ENCODE measurements around the gene TNRC18. TPM values are rescaled to one million over a fixed set of nuclear protein-coding genes. Genes with fewer than 3 reads are reported as not detected.
A peak's percentile ranks its signal among the peaks of the same experiment; 100 is the strongest.
"Not testable (repeated sequence)": the region's sequence is repeated elsewhere in the genome, so short reads cannot be mapped to it uniquely, and the experiment has no call there.

TNRC18 gene
- total RNA-seq, 2 experiments from 2014 or later: 64.0 to 65.7 TPM

- Mint-ChIP-seq H3K27ac (no peak overlapping the region), H3K27me3 (peaks cover 22% of the 10 kb centered on the region), H3K4me3 (no peak overlapping the region), H3K4me1 (peaks cover 9% of the 10 kb centered on the region), H3K9me3 (ENCODE audit: low read depth) (no peaks in the 10 kb centered on the region), H3K36me3 (no peaks in the 10 kb centered on the region)
- DNase-seq (no peak), ATAC-seq (no peak)
- CTCF ChIA-PET: no interaction called here
These were observed 128.3 kb downstream of the TNRC18 start for GRCh38 chr7:5295039-5296014.

- Mint-ChIP-seq H3K27me3 (peaks cover 22% of the 10 kb centered on the region), H3K4me1 (peaks cover 9% of the 10 kb centered on the region), H3K27ac (no peak overlapping the region), H3K36me3 (no peaks in the 10 kb centered on the region), H3K4me3 (no peak overlapping the region), H3K9me3 (ENCODE audit: low read depth) (no peaks in the 10 kb centered on the region)
- CTCF ChIA-PET: no interaction called here
- no peak for ATAC-seq
- DNase-seq: no peak
These were observed 129.3 kb downstream of the TNRC18 start for GRCh38 chr7:5294169-5294987.

GRCh38 chr7:5291711-5292335 is 131.8 kb downstream of the TNRC18 start:
- H3K27me3 Mint-ChIP-seq; H3K36me3 Mint-ChIP-seq; H3K4me3 Mint-ChIP-seq; CTCF ChIA-PET; DNase-seq; ATAC-seq; H3K27ac Mint-ChIP-seq; H3K4me1 Mint-ChIP-seq; H3K9me3 Mint-ChIP-seq (ENCODE audit: low read depth): not testable (repeated sequence)

GRCh38 chr7:5291301-5291700 is 132.3 kb downstream of the TNRC18 start:
- H3K9me3 Mint-ChIP-seq (ENCODE audit: low read depth): no peaks in the 10 kb centered on the region
- CTCF ChIA-PET: no interaction called here
- ATAC-seq (peak; percentile 16), DNase-seq (no peak)
- no peaks in the 10 kb centered on the region for H3K36me3 Mint-ChIP-seq
- H3K27me3 Mint-ChIP-seq: peaks cover 8% of the 10 kb centered on the region
- no peak overlapping the region for H3K4me3 Mint-ChIP-seq
- H3K4me1 Mint-ChIP-seq: peaks cover 1% of the 10 kb centered on the region
- H3K27ac Mint-ChIP-seq: no peak overlapping the region

GRCh38 chr7:5289355-5289754 is 134.3 kb downstream of the TNRC18 start:
- Mint-ChIP-seq H3K4me1 (no peaks in the 10 kb centered on the region), H3K27ac (no peak overlapping the region)
- no peak for ATAC-seq

GRCh38 chr7:5288560-5288959 is 135.1 kb downstream of the TNRC18 start:
- H3K36me3 Mint-ChIP-seq; H3K9me3 Mint-ChIP-seq (ENCODE audit: low read depth); H3K4me3 Mint-ChIP-seq; DNase-seq; CTCF ChIA-PET; H3K4me1 Mint-ChIP-seq; H3K27ac Mint-ChIP-seq; H3K27me3 Mint-ChIP-seq; ATAC-seq: not testable (repeated sequence)

More at GRCh38 chr7:5289355-5289754, 134.3 kb downstream of the TNRC18 start:
- DNase-seq: no peak
- H3K36me3 Mint-ChIP-seq: no peaks in the 10 kb centered on the region
- no peak overlapping the region for H3K4me3 Mint-ChIP-seq
- no peaks in the 10 kb centered on the region for H3K9me3 Mint-ChIP-seq (ENCODE audit: low read depth)
- CTCF ChIA-PET: no interaction called here
- H3K27me3 Mint-ChIP-seq: peaks cover 3% of the 10 kb centered on the region

- CTCF ChIA-PET: interaction anchor here (0.7 kb wide), 1 partner anchor 341 kb away, joined by 4 read pairs; no protein-coding TSS in a partner anchor
- H3K36me3 Mint-ChIP-seq: no peaks in the 10 kb centered on the region
These were observed 135.8 kb downstream of the TNRC18 start for GRCh38 chr7:5287802-5288201.

GRCh38 chr7:5287373-5287772 is 136.3 kb downstream of the TNRC18 start:
- DNase-seq; H3K27ac Mint-ChIP-seq; H3K4me3 Mint-ChIP-seq; H3K27me3 Mint-ChIP-seq; H3K4me1 Mint-ChIP-seq; H3K36me3 Mint-ChIP-seq; ATAC-seq; H3K9me3 Mint-ChIP-seq (ENCODE audit: low read depth): not testable (repeated sequence)
- CTCF ChIA-PET: interaction anchor here (0.7 kb wide), 1 partner anchor 341 kb away, joined by 4 read pairs; no protein-coding TSS in a partner anchor

More at GRCh38 chr7:5287802-5288201, 135.8 kb downstream of the TNRC18 start:
- Mint-ChIP-seq H3K4me3 (no peak overlapping the region), H3K27me3 (peaks cover 4% of the 10 kb centered on the region), H3K9me3 (ENCODE audit: low read depth) (no peaks in the 10 kb centered on the region), H3K4me1 (no peaks in the 10 kb centered on the region), H3K27ac (no peak overlapping the region)
- DNase-seq (no peak), ATAC-seq (no peak)

GRCh38 chr7:5286933-5287332 is 136.7 kb downstream of the TNRC18 start:
- Mint-ChIP-seq H3K36me3 (no peaks in the 10 kb centered on the region), H3K4me3 (no peak overlapping the region), H3K9me3 (ENCODE audit: low read depth) (no peaks in the 10 kb centered on the region), H3K4me1 (no peaks in the 10 kb centered on the region), H3K27me3 (peaks cover 4% of the 10 kb centered on the region), H3K27ac (no peak overlapping the region)
- no peak for DNase-seq
- CTCF ChIA-PET: no interaction called here
- ATAC-seq: no peak

- CTCF ChIA-PET: interaction anchor here (2.2 kb wide), 1 partner anchor 44 kb away, joined by 5 read pairs; no protein-coding TSS in a partner anchor
- Mint-ChIP-seq H3K36me3 (no peaks in the 10 kb centered on the region), H3K4me1 (no peaks in the 10 kb centered on the region), H3K27me3 (peaks cover 11% of the 10 kb centered on the region), H3K4me3 (no peak overlapping the region), H3K27ac (no peak overlapping the region), H3K9me3 (ENCODE audit: low read depth) (no peaks in the 10 kb centered on the region)
- ATAC-seq (no peak), DNase-seq (no peak)
These were observed 139.0 kb downstream of the TNRC18 start for GRCh38 chr7:5284304-5285281.

GRCh38 chr7:5283421-5284303 is 140.0 kb downstream of the TNRC18 start:
- H3K9me3 Mint-ChIP-seq (ENCODE audit: low read depth): no peaks in the 10 kb centered on the region
- ATAC-seq: no peak

More at GRCh38 chr7:5283421-5284303, 140.0 kb downstream of the TNRC18 start:
- CTCF ChIA-PET: interaction anchor here (2.2 kb wide), 1 partner anchor 43 kb away, joined by 5 read pairs; no protein-coding TSS in a partner anchor
- Mint-ChIP-seq H3K4me1 (no peaks in the 10 kb centered on the region), H3K36me3 (no peaks in the 10 kb centered on the region), H3K27ac (no peak overlapping the region), H3K27me3 (peaks cover 15% of the 10 kb centered on the region), H3K4me3 (no peak overlapping the region)
- no peak for DNase-seq

Measured in activated CD8-positive, alpha-beta memory T cell treated with anti-CD3 and anti-CD28 coated beads, Interleukin-2, amount 10 ng/mL, durations not matched to agents 7 days and 5 days (primary cell).